Parathyroid adenoma (tissue), 2 donors: ENCODE results near the gene LMO4.

Source experiments
- H2AFZ ChIP-seq: fragments of 300-600 bp; sonication (generic); one replicate; pipeline ENCODE4 v1.7.0; 2017; ENCODE audit warnings: antibody characterized with exemption, mild to moderate bottlenecking
- H3K27ac ChIP-seq: fragments of 300-600 bp; sonication (generic); one replicate; pipeline ENCODE4 v1.7.0; 2017
- H3K27me3 ChIP-seq: fragments of 300-600 bp; sonication (generic); one replicate; pipeline ENCODE4 v1.7.0; 2017; ENCODE audit warnings: low read length; ENCODE audit not compliant: control insufficient read depth, insufficient read depth
- H3K36me3 ChIP-seq: fragments of 300-600 bp; sonication (generic); one replicate; pipeline ENCODE4 v1.7.0; 2017; ENCODE audit warnings: low read length; ENCODE audit not compliant: control insufficient read depth, insufficient read depth
- H3K4me1 ChIP-seq: fragments of 300-600 bp; sonication (generic); one replicate; pipeline ENCODE4 v1.7.0; 2017; ENCODE audit warnings: control low read depth
- H3K4me2 ChIP-seq: fragments of 300-600 bp; sonication (generic); one replicate; pipeline ENCODE4 v1.7.0; 2017; ENCODE audit warnings: low read length
- H3K4me3 ChIP-seq: fragments of 300-600 bp; sonication (generic); one replicate; pipeline ENCODE4 v1.7.0; 2017; ENCODE audit warnings: low read depth, low read length
- H3K79me2 ChIP-seq: fragments of 300-600 bp; sonication (generic); one replicate; pipeline ENCODE4 v1.7.0; 2017; ENCODE audit warnings: control low read depth
- H3K9ac ChIP-seq: fragments of 300-600 bp; sonication (generic); one replicate; pipeline ENCODE4 v1.7.0; 2017; ENCODE audit warnings: mild to moderate bottlenecking
- H3K9me3 ChIP-seq: fragments of 300-600 bp; sonication (generic); one replicate; pipeline ENCODE4 v1.7.0; 2017; ENCODE audit warnings: low read length; ENCODE audit not compliant: control insufficient read depth
- CTCF ChIP-seq: fragments of 300-600 bp; sonication (generic); IDR thresholded peaks from one replicate; pipeline ENCODE4 v1.7.0; 2017; ENCODE audit warnings: antibody characterized with exemption, mild to moderate bottlenecking
- donor health status: primary hyperparathyroidism.

The LMO4 gene

GRCh38 chr1:87362834-87363426 is 34.2 kb downstream of the LMO4 start:
- Histone ChIP-seq H3K9ac (no peak overlapping the region), H3K4me3 (no peak overlapping the region), H3K79me2 (no peaks in the 10 kb centered on the region), H2AFZ (no peak overlapping the region), H3K9me3 (no peaks in the 10 kb centered on the region), H3K36me3 (no peaks in the 10 kb centered on the region), H3K4me1 (no peaks in the 10 kb centered on the region), H3K27me3 (no peaks in the 10 kb centered on the region), H3K4me2 (no peak overlapping the region), H3K27ac (no peak overlapping the region)
- no peak for TF ChIP-seq CTCF

- Histone ChIP-seq H3K9ac (no peak overlapping the region), H3K27ac (no peak overlapping the region), H3K79me2 (no peaks in the 10 kb centered on the region), H3K27me3 (no peaks in the 10 kb centered on the region), H2AFZ (no peak overlapping the region), H3K4me2 (no peak overlapping the region), H3K4me1 (no peaks in the 10 kb centered on the region), H3K4me3 (no peak overlapping the region), H3K9me3 (no peaks in the 10 kb centered on the region), H3K36me3 (no peaks in the 10 kb centered on the region)
- TF ChIP-seq CTCF, result no peak
Observed at GRCh38 chr1:87367549-87367948, 38.9 kb downstream of the LMO4 start.

- Histone ChIP-seq H3K4me1 (no peaks in the 10 kb centered on the region), H3K36me3 (no peaks in the 10 kb centered on the region), H3K27ac (no peak overlapping the region), H3K9ac (no peak overlapping the region), H3K27me3 (no peaks in the 10 kb centered on the region), H3K4me2 (no peak overlapping the region), H3K4me3 (no peak overlapping the region), H3K9me3 (no peaks in the 10 kb centered on the region), H3K79me2 (no peaks in the 10 kb centered on the region), H2AFZ (no peak overlapping the region)
- TF ChIP-seq CTCF, result no peak
Observed at GRCh38 chr1:87368907-87369306, 40.2 kb downstream of the LMO4 start.

GRCh38 chr1:87369736-87370478 is 41.2 kb downstream of the LMO4 start:
- TF ChIP-seq CTCF, result no peak
- Histone ChIP-seq H3K4me2 (no peak overlapping the region), H3K36me3 (no peaks in the 10 kb centered on the region), H3K4me3 (no peak overlapping the region), H3K4me1 (no peaks in the 10 kb centered on the region), H3K27ac (no peak overlapping the region), H3K27me3 (no peaks in the 10 kb centered on the region), H2AFZ (no peak overlapping the region), H3K79me2 (no peaks in the 10 kb centered on the region), H3K9ac (no peak overlapping the region), H3K9me3 (no peaks in the 10 kb centered on the region)

- no peaks in the 10 kb centered on the region for H3K4me1 ChIP-seq
- H3K27ac ChIP-seq, result no peak overlapping the region
- no peaks in the 10 kb centered on the region for H3K36me3 ChIP-seq
- no peak overlapping the region for H3K9ac ChIP-seq
- no peak overlapping the region for H3K4me3 ChIP-seq
- H3K79me2 ChIP-seq, result no peaks in the 10 kb centered on the region
- no peaks in the 10 kb centered on the region for H3K27me3 ChIP-seq
- no peak for TF ChIP-seq CTCF
- no peaks in the 10 kb centered on the region for H3K9me3 ChIP-seq
- no peak overlapping the region for H3K4me2 ChIP-seq
- no peak overlapping the region for H2AFZ ChIP-seq
Observed at GRCh38 chr1:87370544-87370943, 41.9 kb downstream of the LMO4 start.
